Measurements from ENCODE around the gene GLB1L.
A peak's percentile ranks its signal among the peaks of the same experiment; 100 is the strongest.

GLB1L gene

GRCh38 chr2:219254590-219255201 lies 9.5 kb upstream of the GLB1L start:
- Histone ChIP-seq H3K27ac (peak overlapping the region; percentile 85 to 92), H3K9me3 (no peaks in the 10 kb centered on the region), H3K4me3 (peak overlapping the region; percentile 79 to 86), H3K27me3 (peaks cover 0 to 15% of the 10 kb centered on the region in 2 donors), H3K4me1 (peaks cover 0 to 46% (median 34%) of the 10 kb centered on the region in 4 donors), H3K36me3 (peaks cover 9 to 14% (median 11%) of the 10 kb centered on the region in 3 donors)
- intact Hi-C loops (cut with DNase I; ENCODE audit: low total_unique reads): no loop called here
- no peak for DNase-seq
- no peak for TF ChIP-seq CTCF (IDR thresholded peaks at IDR 0.05)

DNA sequence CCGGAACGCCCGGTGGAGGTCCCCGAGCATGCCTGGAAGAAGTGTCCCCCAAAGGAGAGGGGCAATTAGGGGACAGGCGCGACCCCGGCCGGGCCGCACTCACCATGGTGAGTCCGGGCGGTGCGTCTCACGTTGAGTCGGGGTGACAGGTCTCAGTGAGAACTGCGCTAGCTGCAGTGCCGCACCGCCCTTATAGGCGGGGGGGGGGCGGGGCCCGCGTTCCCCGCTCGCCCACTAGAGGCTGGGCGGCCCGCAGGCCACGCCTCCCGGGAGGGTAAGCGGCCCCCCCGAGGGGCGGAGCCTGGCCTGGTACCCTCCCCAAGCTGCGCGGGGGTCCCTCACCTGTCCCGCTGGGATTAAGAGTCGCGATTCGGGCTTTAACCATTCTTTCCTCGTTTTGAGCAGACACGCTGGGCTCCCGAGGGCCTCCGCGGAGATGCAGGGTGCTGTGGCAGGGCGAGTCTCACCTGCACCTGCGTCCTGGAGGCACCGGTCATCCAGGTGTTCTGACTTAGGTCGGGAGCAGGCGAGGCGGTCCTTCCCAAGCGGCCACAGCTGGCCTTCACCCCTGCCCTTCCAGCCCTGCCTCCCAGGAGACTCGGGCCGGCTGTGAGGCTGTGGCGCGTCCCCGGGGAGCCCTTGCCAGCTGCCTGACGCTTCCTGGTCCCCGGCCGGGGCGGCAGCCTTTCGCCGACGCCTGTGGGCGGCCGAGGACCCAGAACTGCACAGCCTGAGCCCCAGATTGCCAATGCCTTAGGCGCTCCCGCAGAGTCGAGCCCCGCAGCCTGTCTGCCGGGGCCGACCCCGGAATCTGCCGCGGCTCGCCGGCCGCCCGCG lies 8.7 kb upstream of the GLB1L start, which contains the start of gene TUBA4A:
Gene TUBA4A (minus strand): TSS at position 166 of the 837 bp plus-strand sequence. CDS start 60 bp downstream, at position 106.
- H3K4me1 ChIP-seq: peaks cover 0 to 53% (median 41%) of the 10 kb centered on the region in 4 donors
- DNase-seq: peak; percentile 85 to 93

GRCh38 chr2:219252900-219253752 lies 7.9 kb upstream of the GLB1L start, which contains the start of gene TUBA4B:
TSS of gene TUBA4B (plus strand) at chr2:219253243. CDS start at chr2:219253408, 165 bp downstream.
- intact Hi-C loops (cut with DNase I; ENCODE audit: low total_unique reads): no loop called here
- DNase-seq: peak in 1 of 2 donors; percentile 79

More for the DNA sequence above, 8.7 kb upstream of the GLB1L start, which contains the start of gene TUBA4A:
- peak; percentile 26 for TF ChIP-seq CTCF (IDR thresholded peaks at IDR 0.05)
- H3K27ac ChIP-seq: peak within 1 kb of the TSS; percentile 85 to 92
- H3K27me3 ChIP-seq: peaks cover 0 to 14% of the 10 kb centered on the region in 2 donors
- intact Hi-C loops (cut with DNase I; ENCODE audit: low total_unique reads): no loop called here
- peaks cover 9 to 16% (median 12%) of the 10 kb centered on the region in 3 donors for H3K36me3 ChIP-seq
- no peaks in the 10 kb centered on the region for H3K9me3 ChIP-seq
- peak within 1 kb of the TSS; percentile 79 to 86 for H3K4me3 ChIP-seq

DNA sequence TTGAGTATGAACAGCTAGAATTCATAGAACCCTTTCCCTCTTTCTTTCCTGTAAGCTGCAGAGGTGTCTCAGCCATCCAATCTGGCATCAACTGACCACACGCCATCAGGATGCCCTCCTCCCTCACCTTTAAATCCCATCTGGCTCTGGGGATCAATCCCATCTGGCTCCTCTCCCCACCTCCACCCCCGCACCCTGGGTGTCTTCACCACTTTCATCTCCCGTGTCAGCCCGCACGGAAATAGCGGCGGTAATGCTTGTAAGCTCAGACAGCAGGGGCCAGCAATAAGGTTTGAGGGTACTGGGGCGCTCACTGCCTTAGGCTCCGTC lies 7.3 kb upstream of the GLB1L start:
- intact Hi-C loops (cut with DNase I; ENCODE audit: low total_unique reads): no loop called here
- TF ChIP-seq CTCF (IDR thresholded peaks at IDR 0.05): no peak
- H3K27me3 ChIP-seq: peaks cover 0 to 8% of the 10 kb centered on the region in 2 donors
- H3K4me1 ChIP-seq: peaks cover 0 to 65% (median 54%) of the 10 kb centered on the region in 4 donors
- no peak for DNase-seq
- H3K9me3 ChIP-seq: no peaks in the 10 kb centered on the region
- peak overlapping the region; percentile 79 to 86 for H3K4me3 ChIP-seq
- peaks cover 9 to 30% (median 26%) of the 10 kb centered on the region in 3 donors for H3K36me3 ChIP-seq
- H3K27ac ChIP-seq: peak overlapping the region; percentile 85 to 92

More at GRCh38 chr2:219252900-219253752, 7.9 kb upstream of the GLB1L start, which contains the start of gene TUBA4B:
- Histone ChIP-seq H3K27ac (peak within 1 kb of the TSS; percentile 85 to 92), H3K4me3 (peak within 1 kb of the TSS; percentile 79 to 86), H3K4me1 (peaks cover 0 to 62% (median 50%) of the 10 kb centered on the region in 4 donors), H3K27me3 (peaks cover 0 to 9% of the 10 kb centered on the region in 2 donors), H3K9me3 (no peaks in the 10 kb centered on the region), H3K36me3 (peaks cover 9 to 25% (median 20%) of the 10 kb centered on the region in 3 donors)
- no peak for TF ChIP-seq CTCF (IDR thresholded peaks at IDR 0.05)

GRCh38 chr2:219252084-219252483 lies 6.8 kb upstream of the GLB1L start:
- no peak for TF ChIP-seq CTCF (IDR thresholded peaks at IDR 0.05)
- H3K4me1 ChIP-seq: peaks cover 0 to 70% (median 54%) of the 10 kb centered on the region in 4 donors
- DNase-seq: peak in 1 of 2 donors; percentile 78
- peaks cover 9 to 35% (median 29%) of the 10 kb centered on the region in 3 donors for H3K36me3 ChIP-seq
- H3K27me3 ChIP-seq: peaks cover 0 to 8% of the 10 kb centered on the region in 2 donors
- intact Hi-C loops (cut with DNase I; ENCODE audit: low total_unique reads): no loop called here
- peak overlapping the region; percentile 79 to 86 for H3K4me3 ChIP-seq
- H3K27ac ChIP-seq: peak overlapping the region; percentile 85 to 92
- no peaks in the 10 kb centered on the region for H3K9me3 ChIP-seq
